Fibroblast of mammary gland (primary cell): Measurements from ENCODE around the gene CTNND2.

Experiments used
- DNase-seq: peaks from one replicate; pipeline ENCODE4 v3.0.0-alpha.2; 2010; ENCODE audit warnings: low read depth
- H3K4me3 ChIP-seq: 2 replicates; pipeline ENCODE4 v1.5.1; 2011; ENCODE audit warnings: low read depth, mild to moderate bottlenecking, low read length, moderate library complexity; ENCODE audit not compliant: control insufficient read depth
- TF ChIP-seq, protein P1 (sequence below): conservative IDR thresholded peaks from 2 replicates; pipeline ENCODE4 v1.5.1; 2011; ENCODE audit warnings: low read depth, low read length, inconsistent platforms; ENCODE audit not compliant: control insufficient read depth, insufficient read depth

Gene CTNND2

DNA sequence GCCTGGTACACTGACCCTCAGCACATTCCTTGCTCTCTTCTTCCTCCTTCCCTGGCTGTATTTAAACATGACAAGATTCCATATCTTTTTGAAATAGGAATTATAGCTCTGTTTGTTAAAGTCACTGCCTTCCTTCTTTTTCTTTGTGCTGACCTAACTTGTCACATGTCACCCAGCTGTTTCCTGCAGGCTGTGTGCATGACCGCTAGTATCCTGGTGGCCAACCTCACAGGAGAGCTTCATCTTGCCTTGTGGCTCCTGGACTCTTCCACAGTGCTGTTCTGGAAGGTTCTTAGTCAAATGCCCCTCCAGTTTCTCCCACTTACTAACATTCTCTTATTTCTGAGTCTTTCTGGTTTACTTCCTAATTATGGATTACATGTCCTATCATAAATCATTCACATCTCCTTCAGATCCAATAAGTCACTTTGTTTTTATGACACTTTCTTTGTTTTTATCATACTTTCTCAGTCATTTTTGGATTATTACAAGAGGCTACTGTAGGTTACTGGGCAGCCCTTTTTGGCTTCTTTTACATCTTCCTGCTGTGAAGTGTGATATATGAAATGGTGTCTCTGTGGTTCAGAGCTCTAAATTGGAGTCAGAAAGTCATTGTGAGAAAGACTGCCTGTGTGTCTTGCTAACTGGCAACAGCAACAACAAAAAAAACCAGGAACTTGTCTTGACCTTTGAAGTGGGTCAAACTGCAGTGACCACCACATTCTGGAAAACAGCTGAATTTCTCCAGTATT is 679.6 kb downstream of the CTNND2 start:
- no peak overlapping the region for H3K4me3 ChIP-seq
- no peak for DNase-seq
- TF ChIP-seq, protein P1, sequence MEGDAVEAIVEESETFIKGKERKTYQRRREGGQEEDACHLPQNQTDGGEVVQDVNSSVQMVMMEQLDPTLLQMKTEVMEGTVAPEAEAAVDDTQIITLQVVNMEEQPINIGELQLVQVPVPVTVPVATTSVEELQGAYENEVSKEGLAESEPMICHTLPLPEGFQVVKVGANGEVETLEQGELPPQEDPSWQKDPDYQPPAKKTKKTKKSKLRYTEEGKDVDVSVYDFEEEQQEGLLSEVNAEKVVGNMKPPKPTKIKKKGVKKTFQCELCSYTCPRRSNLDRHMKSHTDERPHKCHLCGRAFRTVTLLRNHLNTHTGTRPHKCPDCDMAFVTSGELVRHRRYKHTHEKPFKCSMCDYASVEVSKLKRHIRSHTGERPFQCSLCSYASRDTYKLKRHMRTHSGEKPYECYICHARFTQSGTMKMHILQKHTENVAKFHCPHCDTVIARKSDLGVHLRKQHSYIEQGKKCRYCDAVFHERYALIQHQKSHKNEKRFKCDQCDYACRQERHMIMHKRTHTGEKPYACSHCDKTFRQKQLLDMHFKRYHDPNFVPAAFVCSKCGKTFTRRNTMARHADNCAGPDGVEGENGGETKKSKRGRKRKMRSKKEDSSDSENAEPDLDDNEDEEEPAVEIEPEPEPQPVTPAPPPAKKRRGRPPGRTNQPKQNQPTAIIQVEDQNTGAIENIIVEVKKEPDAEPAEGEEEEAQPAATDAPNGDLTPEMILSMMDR = no peak

DNA sequence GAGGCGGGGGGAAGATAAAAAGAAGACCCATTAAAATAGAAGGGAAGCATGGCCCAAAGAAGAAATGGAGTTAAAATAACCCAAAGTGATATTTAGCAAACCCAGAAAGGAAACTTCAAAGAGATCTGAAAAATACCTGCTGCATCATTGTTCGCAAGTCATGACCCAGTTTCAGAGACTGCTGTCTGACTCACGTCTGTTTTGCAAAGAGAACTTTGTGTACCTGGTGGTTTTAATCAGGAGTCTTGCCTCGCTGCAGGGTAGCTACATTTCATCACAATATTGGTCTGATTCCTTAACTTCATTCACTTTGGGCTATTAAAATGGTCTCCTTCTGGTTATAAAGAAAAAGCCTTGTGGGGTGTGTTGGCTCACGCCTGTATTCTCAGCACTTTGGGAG is 682.1 kb downstream of the CTNND2 start:
- TF ChIP-seq, protein P1 = no peak
- DNase-seq = no peak
- no peak overlapping the region for H3K4me3 ChIP-seq

DNA sequence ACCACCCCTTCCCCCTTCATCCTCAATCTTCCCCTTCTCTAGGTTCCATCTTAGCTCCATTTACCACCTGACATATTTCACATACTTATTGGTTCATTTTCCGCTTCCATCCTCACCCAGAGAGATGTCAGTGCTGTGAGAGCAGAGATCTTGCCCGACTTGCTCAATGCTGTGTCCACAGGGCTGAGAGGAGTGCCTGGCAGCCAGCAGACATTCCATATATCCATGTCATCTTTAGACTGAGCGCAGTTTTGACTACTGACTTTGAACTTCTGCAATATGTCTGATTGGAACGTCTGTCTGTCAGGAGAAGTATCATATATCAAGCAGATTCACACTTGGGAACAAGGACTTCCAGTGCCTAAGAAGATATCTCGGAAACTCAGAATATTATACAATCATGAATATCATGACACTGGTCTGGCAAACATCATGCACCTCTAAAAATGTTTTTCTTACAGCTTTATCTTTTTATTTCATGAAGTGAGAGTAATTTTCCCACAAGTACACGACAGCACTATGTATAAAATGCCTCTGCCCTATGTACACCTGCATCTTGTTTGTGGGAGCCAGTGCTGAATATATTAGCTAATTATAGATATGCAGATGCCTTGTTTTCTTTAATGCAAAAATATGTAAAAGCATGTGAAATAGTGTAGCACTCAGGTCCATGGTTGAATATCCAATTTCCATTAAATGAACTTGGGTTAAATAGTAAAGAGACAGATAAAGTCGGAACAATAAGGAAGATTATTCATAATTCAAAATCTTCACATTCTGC is 689.2 kb downstream of the CTNND2 start:
- TF ChIP-seq, protein P1 = no peak
- no peak for DNase-seq
- no peak overlapping the region for H3K4me3 ChIP-seq

DNA sequence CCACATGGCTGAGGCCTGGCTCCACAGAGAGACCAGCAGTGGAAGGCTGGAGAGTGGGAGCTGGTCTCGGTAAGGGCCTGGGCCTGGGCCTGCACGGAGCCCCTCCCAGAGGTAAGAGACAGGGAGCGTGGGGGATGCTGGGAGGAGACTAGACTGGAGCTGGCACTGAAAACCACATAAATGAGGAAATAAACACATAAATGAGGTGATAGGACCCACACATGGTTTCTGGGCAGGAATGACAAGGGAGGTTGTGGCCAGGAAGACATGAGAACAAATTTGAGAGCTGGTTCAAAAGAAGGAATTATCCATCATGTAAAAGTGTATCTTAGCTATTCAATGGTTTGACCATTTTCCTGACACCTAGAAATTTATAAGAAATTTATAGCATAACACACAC is 691.5 kb downstream of the CTNND2 start:
- TF ChIP-seq, protein P1 = no peak
- no peak overlapping the region for H3K4me3 ChIP-seq
- DNase-seq = no peak

DNA sequence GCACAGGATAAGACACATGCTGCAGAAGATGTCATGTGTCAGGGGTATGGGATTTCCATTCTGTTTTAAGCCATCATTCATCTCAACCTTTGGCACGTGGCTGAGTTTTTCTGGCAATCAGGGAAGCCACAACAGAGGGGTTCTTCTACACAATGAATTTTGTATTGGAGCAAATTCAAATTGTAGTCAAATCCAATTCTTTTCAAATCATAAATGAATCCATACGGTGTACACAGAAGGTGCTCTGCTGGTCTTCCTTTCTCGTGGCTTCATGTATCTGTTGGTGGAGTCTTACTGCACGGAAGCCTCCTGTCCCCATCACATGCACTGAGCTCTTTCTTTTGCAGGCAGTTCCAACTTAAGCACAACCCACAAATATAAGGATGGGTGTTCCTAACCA is 706.5 kb downstream of the CTNND2 start:
- DNase-seq = no peak
- TF ChIP-seq, protein P1 = no peak
- no peak overlapping the region for H3K4me3 ChIP-seq

DNA sequence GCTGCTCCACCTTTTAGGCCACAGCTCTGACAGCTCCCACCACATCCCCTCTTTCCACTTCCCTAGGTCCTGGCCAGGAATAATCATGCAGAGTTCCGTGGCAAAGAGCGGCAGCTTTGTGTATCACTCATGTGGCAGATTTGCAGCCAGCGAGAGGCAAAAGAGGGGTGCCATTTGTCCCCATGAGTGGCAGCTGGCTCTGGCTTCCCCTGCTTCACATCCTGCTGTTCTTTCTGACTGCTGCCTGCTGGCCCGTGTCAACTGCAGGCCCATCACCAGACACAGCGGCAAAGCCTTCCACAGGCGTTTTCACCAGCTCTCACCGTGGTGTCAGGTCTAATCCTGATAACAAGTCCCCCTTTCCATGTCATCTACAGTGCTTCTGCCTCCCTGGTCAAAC is 712.6 kb downstream of the CTNND2 start:
- TF ChIP-seq, protein P1 = no peak
- DNase-seq = no peak
- H3K4me3 ChIP-seq = no peak overlapping the region
